Pons (tissue), 1 donor: ENCODE results near the gene TBC1D17.
"Not testable (repeated sequence)": the region's sequence is repeated elsewhere in the genome, so short reads cannot be mapped to it uniquely, and the experiment has no call there.

Source experiments
- DNase-seq: peaks from one replicate; pipeline ENCODE4 v3.0.0-alpha.2; 2016; ENCODE audit warnings: low spot score

TBC1D17 gene

GRCh38 chr19:49921871-49922795 lies 44.6 kb downstream of the TBC1D17 start:
- no peak for DNase-seq

DNA sequence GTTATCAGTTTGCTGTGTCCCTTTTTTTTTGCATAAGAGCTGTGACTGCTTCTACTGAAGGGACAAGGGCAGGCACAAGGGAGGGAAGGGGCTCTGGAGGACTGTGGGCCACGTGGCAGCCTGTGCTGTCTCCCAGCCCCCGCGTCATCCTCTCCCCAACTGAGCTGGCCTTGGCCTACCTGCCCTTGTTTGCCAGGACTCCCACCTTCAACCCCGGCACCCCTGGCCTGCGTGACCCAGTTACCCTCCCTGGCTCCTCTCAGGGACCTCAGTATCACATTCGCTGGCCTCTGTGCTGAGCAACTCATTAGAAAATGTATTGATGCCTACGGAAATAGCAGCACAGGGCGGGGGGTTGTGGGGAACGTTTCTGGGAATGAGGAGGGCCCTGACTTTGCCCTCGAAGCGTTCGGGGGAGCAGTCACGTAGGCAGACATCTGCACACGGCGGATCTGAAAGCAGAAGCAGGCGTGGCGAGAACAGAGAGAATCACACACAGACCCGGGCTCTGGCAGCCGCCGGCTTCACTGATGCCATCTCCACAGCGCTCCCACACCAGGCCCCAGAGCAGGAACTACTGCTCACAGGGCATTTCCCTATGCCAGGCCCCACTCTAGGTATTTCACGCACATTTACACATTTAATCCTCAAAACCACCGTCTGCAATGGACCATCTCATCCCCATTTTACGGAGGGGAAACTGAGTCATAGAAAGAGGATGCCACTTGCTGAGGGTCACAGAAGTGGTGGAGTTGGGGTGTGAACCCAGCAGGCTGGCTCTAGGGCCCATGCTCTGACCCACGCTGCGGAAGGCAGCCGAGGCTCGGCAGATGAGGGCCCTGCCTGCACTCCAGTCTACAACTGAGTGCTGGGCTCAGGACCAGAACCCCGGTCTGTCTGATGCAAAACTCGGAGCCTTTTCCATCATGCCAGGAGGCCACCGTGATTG lies 45.8 kb downstream of the TBC1D17 start:
- DNase-seq = peak; percentile 20

GRCh38 chr19:49924004-49924880 lies 46.7 kb downstream of the TBC1D17 start:
- no peak for DNase-seq

GRCh38 chr19:49924881-49925210 lies 47.3 kb downstream of the TBC1D17 start:
- DNase-seq = not testable (repeated sequence)

- DNase-seq = no peak
These were observed 48.0 kb downstream of the TBC1D17 start for GRCh38 chr19:49925486-49925885.

- DNase-seq = no peak
These were observed 49.0 kb downstream of the TBC1D17 start for GRCh38 chr19:49926515-49926914.

DNA sequence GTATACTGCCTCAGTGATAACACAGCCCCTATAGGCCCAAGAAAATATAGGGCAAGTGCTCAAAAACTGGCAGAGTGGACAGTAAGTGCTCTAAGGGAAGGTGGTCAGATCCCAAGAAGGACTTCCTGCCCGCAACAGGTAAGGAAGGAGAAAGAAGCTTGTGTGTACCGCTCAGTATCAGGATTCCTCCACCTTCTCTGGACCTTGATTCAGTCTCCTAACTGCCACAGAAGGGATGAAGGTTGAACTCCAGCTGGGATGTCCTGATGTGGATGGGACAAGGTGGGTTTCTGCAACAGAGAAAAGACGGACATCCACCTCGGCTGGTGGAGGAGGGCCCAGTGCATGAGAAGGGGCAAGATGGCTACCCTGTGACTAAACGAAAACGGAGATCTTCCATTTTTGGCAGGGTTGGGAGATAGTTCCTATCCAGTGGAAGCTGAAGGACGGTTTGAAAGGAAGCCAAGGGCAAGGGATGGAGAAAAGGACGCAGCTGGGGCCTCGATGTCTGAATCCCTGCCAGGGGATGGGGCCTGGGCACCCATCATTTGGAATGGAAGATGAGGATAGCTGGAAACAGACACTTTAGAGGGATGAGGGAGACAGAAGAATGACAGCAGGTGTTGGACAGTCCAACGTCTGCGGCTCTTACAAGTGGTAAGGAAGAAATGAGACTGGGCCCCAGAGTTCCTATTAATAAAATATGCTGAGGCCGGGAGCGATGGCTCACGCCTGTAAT lies 50.2 kb downstream of the TBC1D17 start:
- DNase-seq = no peak

GRCh38 chr19:49929121-49929610 lies 51.7 kb downstream of the TBC1D17 start, which contains the start of the genes ATF5 and NUP62:
TSS of gene ATF5 (plus strand) at chr19:49929205. CDS start at chr19:49930851, 1,646 bp downstream.
TSS of gene NUP62 (minus strand) at chr19:49929504. CDS start at chr19:49909807, 19,697 bp downstream.
- peak; percentile 81 for DNase-seq

- DNase-seq = peak; percentile 98
These were observed 52.3 kb downstream of the TBC1D17 start for GRCh38 chr19:49929611-49930482.

- DNase-seq = no peak
These were observed 53.0 kb downstream of the TBC1D17 start for GRCh38 chr19:49930483-49931011.

- no peak for DNase-seq
These were observed 54.0 kb downstream of the TBC1D17 start for GRCh38 chr19:49931293-49932040.

DNA sequence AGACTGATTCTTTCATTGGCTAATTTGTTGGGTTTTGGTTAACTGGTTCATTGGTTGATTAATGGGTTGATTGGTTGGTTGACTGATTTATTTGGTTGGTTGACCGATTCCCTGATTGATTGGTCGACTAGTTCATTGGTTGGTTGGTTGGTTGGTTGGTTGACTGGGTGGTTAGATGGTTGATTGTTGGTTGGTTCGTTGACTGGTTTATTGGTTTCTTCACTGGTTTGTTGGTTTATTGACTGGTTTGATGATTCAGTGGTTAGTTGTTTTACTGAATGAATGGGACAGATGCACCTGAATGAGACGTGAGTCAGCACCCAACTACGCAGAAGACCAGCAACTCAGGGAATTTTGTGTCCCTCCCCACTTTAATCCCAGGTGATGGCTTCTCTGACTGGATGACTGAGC lies 54.5 kb downstream of the TBC1D17 start:
- DNase-seq = no peak

GRCh38 chr19:49932731-49933131 lies 55.2 kb downstream of the TBC1D17 start:
- DNase-seq = no peak

DNA sequence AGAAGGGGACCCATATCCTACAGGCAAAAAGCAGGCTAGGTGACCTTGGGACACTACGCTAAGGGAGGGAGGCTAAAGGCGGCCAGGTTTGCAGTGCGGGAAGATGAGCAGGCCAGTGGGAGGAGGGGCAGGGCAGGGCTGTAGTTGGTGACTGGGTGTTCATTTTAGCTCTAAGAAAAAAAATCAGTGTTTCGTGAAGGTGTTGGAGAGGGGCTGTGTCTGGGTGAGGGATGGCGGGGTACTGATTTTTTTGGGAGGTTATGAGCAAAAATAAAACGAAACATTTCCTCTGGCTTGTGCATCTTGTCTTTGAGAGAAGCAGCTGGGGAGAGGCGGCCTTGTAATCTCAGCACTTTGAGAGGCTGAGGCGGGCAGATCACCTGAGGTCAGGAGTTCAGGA lies 56.1 kb downstream of the TBC1D17 start:
- DNase-seq = no peak

DNA sequence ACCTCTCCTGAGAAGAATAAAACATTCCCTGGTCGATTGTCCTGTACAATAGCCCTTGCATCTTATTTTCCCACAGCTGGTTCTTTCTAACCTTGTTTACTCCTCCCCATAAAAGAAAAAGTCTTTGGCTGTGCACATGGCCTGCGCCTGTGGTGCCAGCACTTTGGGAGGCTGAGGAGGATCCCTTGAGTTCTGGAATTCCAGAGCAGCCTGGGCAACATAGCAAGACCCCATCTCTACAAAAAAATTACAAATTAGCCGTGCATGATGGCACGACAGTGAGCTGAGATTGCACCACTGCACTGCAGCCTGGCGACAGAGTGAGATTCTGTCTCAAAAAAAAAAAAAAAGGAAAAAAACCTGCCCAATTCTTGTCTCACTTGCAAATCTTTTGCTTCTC lies 59.0 kb downstream of the TBC1D17 start:
- no peak for DNase-seq

DNA sequence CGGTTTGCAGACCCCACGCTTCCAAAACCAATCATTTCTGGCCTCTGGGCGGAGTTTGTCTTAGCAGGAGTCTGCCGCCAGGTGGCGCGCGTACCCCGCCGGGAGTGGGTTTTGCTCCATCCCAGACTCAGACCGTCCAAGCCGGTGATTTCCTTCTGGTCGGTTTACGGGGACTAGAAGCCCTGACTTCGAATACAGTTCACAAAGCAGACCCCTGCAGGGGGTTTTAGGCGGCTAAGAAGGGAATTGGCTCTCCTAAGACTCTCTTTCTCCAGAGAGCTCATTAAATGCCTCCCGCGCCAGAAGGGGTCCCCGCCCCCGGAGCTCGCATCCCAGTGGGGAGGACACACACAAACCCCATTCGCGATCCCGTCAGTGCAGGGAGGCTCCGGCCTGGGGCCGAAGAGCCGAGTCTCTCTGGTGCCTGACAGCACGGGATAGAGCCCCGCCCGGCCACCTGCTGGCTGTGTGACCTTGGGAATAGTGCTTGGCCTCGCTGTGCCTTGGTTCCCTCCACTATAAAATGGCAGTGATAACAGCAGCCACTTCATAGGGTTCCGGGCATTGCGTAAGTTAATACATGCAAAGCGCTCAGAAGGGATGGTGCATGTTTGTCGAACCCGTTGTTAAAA lies 60.4 kb downstream of the TBC1D17 start:
- peak; percentile 57 for DNase-seq
